Fibroblast of skin of abdomen (primary cell): ENCODE results near the gene ADGRG1.

Experiments
- DNase-seq: peaks from one replicate; pipeline ENCODE4 v3.0.0-alpha.2; 2013

ADGRG1 gene

DNA sequence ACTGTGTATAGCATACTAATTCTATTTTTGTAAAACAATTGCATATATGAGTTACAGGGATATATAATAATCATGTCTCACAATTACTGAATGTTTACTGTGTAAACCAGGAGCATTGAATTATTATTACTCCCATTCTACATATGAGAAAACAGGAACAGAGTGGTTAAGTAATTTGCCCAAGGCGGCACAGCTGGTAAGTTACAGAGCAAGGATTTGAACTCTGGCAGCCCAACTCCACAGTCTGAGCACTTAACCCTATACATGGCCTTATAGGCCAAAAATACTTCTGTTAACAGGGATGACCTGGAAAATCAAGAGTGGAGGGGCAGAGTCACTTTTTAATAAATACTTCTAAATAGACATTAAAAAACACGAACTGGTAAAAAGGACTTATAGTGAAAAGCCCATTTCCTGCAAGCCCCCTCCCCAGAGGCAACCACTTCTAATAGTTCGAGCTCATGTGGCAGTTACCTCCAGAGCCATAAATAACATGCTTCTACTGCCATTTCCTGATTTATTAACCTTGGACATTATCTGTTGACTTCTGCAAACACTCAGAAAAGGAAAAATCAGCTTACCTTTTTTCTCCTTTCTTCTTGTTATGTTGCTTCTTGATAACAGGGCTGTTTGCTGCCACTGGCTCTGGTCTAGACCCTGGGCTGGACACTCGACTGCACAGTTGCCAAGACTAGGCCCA is 22.1 kb upstream of the ADGRG1 start:
- no peak for DNase-seq

DNA sequence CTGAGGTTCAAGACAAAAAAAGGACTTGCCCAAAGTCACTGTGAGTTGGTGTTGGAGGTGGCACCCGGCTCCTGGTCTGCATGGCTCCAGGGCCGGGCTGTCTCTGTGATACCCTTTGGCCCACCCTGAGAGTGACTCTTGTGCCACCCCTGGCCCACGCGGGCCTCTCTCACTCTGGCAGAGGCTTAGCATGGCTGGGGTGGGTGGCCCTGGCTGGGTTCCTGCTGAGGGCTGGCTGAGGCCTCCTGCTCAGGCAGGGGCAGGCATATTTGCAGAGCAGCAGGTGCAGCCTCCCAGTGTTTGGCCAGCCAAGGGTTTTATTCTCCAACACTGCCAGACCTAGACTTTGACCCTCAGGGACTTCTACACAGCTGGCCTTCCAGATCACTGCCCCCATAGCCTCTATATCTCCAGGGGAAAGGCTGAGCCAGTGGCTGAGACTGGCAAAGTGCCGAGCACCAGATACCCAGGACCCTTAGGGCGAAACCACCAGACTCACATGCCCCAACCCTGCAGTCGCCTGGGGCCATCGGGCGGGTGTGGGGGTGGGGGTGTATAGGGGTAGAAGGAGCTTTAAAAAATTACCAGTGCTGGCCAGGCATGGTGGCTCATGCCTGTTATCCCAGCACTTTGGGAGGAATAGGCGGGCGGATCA is 21.5 kb upstream of the ADGRG1 start:
- DNase-seq: no peak

DNA sequence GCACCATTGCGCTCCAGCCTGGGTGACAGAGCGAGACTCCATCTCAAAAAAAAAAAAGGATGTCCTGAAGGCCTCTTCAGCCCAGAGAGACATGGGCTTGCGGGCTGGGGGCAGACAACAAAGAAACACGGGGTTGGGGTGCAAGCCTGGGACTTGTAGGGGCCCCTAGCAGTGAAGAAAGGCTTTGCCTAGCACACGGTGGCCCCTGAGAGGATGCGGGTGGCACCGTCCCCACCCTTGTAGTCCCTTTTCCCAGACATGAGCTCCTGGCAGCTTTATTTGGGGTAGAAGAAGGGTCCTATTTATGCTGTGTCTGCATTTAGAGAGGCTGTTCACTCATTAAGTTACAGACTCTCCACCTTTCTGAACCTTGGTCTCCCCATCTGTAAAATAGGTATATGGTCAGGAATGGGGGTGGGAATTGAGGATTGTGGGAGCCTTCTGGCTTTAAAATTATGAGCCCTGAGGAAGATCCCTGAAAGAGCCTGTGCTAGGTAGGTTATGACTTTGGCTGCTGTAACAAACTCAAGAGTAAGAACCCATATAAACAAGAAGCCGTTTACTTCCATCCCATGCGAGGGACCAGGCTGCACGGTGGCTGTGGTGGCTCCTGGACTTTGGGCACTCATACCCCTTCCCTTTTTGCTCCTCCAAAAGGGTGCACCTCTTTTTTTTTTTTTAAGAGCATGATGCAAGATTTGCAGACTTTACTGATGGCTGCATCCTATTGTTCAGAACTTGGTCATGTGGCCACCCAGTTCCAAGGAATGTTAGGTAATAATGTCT is 20.6 kb upstream of the ADGRG1 start:
- no peak for DNase-seq

DNA sequence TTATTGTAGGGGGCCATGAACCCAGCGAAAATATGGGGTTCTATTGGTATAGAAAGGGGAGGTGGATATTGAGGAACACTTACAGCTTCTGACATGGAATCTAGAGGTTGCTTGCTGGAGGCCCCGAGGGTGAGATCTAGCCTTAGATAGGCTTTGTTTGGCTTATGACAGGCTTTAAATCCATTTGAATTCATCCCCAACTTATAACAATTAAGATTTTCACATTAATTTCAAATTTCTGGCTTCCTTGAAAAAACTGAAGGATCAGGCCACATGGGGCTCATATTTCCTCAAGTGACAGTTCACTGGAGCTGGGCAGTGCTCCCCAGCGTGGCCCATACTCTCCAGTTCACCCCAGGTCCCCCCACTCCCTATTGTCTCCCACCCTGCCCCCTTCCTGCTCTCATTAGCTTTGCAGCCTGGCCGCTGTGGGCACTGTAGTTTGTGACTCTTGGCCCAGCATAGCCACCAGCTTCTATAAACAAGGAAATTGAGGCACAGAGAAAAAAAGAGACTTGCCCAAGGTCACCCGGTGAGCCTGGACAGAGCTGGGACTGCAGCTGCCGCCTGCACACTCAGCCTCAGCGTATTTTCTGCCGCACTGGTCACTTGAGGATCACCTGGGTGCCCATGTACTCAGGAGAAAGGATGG is 19.8 kb upstream of the ADGRG1 start:
- DNase-seq: no peak

DNA sequence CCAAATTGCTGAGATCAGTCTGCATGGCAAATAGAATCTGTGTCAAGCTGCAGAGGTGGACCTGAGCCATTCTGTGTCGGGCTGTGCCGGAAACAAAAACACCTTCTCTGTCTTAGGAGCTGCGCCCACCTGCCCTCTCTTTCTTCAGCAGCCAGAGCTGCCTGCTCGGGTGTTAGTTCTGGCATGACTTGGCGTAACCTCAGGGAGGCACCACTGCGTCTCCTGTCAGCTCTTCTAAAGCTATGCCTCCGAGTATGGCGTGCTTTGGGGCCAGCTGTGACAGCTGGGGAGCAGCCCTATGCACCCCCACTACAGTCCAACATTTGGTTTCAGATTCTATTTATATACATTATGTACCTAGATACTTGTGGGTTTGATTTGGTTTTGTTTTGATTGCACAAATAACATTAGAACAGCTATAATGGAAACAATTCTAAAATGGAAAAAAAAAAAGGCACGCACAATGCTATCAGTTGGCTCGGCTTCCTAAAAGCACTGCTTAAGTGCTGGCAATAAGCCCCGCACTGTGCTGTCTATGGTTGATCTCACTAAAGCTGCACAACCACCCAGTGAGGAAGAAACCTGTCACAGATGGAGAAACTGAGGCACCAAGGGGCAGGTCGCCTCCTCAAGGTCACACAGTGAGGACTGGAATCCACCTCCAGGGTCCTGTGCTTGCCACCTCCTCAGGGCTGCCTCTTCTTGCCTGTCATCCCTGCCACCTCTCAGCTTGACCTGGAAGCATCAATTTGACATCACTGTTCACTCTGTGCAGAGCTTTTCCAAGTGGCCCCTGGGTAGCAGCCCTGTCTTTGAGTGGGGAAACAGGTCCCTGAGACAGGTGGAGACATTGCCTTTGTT is 18.7 kb upstream of the ADGRG1 start:
- no peak for DNase-seq

DNA sequence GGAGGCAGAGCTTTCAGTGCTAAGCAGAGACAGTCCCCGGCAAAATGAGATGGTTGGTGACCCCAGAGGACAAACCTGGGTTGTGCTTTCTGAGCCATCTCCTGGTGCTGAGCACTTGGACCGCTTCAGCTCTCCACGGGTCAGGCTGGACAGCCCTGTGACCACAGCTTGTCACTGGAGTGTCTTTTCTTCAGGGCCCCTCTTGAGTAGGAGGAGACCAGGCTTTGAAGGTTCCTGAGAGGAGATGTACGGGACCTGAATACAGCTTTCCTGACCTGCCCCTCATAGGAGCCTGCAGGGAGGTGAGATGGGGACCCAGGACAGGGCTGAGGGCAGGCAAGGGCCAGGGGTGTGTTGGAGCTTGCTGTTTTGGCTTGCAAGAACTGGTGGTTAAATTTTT is 17.8 kb upstream of the ADGRG1 start:
- DNase-seq: no peak

DNA sequence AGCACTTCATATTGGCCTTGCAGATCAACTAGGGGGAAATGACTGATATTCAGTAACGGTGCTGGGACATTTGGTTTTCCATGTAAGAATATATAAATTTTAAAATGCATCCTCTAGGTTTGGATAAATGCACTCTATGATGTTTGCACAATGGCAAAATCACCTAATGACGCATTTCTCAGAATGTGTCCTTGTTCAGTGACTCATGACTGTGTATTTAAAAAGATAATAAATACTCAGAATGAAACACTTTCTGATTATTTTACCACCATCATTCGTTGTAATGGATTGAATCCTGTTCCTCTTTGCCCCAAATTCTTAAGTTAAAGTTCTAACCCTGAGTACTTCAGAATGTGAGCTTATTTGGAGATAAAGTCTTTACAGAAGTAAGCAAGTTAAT is 17.2 kb upstream of the ADGRG1 start:
- no peak for DNase-seq

DNA sequence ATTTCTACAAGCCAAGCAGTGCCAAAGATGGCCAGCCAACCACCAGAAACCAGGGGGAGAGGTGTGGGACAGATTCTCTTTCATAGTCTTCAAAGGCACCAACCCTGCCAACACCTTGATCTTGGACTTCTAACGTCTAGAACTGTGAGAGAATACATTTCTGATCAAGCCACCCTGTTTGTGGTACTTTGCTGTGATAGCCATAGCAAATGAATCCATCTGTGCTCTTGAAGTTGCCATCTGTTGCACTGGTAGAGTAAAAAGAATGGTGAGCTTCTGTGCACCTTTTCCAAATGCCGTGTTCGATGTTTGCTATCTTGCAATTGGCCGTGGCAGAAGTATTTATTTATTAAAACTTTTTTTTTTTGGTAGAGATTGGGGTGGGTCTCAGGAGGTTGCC is 16.7 kb upstream of the ADGRG1 start:
- DNase-seq: no peak

DNA sequence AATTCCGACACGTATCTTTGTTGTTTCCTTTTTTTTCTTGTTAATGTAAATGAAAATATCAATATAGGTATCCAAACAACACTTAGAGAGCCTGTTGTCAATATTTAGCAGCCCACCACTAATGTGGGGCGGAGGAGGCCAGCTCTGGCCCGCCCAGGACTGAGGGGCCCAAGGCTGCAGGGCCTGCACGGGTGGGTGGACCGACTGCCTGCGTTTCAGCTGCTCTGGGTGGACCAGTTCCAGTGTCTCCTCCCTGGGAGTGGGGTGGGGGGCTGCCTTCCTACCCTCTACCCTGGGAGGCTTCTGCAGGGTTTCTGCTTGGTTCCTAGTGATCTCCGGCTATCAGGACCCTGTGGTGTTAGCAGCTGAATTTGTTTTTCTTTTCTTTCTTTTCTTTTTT is 15.9 kb upstream of the ADGRG1 start:
- no peak for DNase-seq

DNA sequence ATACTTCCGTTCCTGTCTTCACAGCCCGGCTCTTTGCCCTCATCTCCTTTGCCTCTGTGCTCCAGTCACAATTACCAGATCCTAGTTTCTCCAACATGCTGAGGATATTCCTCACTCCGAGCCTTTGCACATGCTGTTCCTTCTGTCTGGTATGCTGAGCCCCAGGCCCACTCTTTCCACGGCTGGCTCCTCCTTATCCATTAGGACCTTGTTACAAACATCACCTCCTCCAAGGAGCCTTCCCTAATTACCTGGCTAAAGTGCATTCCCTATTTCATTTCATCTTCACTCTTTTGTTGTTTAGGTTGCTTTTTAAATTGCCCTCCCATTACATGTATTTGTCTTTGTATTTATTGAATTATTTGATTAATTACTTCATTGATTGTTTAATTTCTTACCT is 14.9 kb upstream of the ADGRG1 start:
- no peak for DNase-seq

DNA sequence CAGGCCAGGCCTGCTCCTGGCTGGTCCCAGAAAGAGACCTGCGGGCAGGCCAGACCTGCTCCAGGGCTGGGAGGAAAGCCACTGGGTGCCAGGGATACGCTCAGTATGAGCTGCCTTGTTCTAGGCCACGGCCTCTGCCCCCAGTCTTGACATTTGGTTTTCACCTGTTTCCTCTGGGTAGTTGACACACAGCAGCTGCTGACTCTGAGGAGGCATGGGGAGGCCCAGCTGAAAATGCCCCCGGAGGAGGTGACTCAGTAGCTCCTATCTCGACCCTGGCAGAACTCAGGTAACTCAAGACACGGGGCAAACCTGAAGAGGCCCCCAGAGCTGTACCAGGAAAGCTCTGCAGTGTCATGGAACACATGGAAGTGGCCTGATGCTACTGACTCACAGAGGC is 13.9 kb upstream of the ADGRG1 start:
- no peak for DNase-seq

DNA sequence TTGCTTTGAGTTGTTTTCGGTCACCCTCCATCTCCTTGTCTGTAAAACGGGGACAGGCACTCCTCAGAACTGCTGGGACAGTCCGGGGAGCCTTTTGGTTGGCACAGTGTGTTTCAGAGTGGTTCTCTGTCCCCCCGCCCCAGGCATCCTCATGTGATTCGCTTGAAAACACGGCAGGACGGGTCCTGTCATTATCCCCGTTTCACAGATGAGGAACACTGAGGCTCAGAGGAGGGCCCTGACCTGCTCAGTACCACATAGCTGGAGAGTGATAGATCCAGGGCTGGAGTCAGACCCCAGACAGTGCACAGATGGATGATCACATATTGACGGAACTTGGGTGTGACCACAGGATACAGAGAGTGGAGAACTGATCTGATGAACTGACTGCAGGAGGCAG is 13.5 kb upstream of the ADGRG1 start:
- DNase-seq: no peak

DNA sequence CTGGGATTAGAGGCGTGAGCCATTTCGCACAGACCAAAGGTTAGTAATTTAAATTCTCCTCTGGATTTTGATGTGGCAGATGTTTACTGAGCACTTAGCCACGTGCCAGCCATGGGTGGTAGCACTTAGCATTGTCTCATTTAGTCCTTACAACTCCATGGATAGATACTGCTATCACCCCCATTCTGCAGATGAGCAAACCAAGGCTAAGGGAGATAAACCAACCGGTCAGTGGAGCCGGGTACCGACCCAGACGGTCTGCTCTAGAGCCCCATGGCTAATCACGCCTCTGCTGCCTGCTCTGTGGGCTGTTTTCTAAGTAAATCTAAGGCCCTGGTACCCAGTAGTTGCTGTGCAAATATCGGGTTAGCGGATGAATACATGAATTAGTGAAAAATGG is 12.6 kb upstream of the ADGRG1 start:
- DNase-seq: no peak

DNA sequence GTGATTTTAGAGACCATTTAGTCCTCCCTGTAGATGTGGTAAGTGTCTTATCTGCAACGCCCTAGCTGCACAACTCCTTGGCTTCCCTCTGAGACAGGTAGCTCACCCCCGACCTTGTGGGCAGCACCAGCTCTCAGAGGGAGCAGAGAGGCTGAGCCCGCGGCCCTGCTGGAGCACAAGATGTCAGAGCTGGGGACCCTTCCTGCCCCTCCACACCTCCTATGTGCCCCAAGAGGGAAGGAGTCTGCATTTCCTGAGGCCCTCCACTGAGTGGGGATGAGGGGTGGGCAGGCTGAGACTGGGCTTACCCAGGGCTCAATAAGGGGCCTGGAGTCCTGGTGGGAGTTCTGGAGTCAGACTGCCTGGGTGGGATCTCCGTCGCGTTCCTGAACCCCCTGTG is 12.2 kb upstream of the ADGRG1 start:
- DNase-seq: no peak

DNA sequence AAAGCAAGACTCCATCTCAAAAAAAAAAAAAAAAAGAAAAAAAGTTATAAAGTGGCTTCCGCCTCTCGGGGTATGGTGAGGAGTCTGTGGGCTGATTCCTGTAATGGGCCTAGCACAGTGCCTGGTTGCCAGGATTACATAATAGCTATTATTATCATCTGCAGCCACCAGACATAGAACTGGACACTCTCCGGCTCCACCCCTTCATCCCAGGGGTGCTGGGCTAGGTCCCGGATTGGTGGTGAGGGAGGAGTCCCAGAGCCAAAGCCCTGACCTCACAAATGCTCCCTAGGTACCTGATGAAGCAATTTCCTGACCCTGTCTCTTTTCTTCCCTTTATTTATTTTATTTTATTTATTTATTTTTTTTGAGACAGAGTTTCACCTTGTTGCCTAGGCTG is 11.6 kb upstream of the ADGRG1 start:
- DNase-seq: no peak

DNA sequence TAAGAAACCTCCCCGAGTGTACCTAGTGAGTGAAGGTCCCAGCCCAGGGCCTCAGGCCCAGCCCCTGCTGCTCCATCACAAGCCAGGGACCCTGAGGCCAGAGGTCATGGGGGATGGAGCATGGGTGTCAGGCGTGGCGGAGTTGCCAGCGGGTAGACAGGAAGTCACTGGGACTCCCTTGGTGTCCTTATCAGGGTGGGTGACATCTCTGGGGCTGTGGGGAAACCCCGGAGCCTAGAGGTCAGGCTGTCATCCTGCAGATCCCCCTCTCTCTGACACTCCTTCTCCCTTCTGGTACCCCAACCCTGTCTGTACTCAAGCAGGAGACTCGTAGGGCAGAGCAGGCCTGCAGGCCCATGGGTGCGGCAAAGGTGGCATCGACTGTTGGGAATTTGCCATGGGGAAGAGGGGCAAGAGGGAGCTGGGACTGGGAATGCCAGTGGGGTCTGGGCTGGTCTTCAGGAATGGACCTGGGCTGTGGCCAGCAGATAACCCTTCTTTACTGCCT is 10.8 kb upstream of the ADGRG1 start:
- DNase-seq: no peak

DNA sequence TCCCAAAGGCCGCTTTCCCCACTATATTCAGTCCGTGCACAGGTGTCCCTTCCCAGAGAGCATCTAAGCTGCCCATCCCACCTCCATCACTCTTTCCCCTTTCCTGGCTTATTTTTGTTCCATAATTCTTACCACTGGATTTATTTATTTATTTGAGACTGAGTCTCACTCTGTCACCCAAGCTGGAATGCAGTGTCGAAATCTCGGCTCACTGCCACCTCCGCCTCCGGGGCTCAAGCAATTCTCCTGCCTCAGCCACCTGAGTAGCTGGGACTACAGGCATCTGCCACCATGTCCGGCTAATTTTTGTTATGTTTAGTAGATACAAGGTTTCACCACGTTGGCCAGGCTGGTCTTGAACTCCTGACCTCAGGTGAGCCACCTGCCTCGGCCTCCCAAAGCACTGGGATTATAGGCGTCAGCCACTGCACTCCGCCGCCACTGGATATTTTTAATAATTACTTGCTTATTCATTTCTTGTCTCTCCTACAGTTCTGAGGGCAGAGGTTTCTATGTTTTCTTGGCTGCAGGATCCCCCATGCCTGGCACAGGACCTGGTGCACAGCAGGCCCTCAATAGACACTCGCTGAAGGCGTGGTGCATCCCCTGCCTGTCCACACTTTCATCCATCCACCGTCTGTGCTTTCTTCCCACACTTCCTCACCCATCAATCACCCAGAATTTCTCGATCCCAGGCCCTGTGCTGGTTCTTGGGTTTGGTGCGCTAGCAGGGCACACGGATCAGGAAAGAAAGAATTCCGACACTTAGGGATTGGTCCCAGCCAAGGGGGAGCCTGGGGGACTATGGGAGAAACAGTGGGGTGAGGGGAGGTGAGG is 9.9 kb upstream of the ADGRG1 start:
- no peak for DNase-seq

DNA sequence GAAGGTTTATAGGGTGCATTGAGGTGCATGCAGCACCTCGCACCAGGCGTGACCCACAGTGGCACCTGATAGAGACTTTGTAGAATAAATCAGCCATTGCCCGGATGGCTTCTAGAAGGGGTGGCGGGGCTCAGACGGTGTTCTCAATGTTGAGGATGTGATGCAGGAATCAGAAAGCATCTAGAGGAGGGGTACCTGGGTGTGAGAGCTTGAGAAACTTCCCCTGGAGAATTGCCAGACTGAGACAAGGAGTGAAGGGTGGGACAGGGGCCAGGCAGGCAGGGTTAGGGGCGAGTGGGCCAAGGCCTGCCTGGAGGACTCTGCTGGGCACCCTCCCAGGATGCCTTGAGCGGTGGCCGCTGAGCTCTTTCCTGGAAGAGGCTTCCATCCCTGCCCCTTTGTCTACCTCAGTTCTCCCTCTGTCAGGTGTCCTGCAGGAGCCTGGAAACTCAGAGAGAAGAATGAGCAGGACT is 9.3 kb upstream of the ADGRG1 start:
- DNase-seq: no peak

DNA sequence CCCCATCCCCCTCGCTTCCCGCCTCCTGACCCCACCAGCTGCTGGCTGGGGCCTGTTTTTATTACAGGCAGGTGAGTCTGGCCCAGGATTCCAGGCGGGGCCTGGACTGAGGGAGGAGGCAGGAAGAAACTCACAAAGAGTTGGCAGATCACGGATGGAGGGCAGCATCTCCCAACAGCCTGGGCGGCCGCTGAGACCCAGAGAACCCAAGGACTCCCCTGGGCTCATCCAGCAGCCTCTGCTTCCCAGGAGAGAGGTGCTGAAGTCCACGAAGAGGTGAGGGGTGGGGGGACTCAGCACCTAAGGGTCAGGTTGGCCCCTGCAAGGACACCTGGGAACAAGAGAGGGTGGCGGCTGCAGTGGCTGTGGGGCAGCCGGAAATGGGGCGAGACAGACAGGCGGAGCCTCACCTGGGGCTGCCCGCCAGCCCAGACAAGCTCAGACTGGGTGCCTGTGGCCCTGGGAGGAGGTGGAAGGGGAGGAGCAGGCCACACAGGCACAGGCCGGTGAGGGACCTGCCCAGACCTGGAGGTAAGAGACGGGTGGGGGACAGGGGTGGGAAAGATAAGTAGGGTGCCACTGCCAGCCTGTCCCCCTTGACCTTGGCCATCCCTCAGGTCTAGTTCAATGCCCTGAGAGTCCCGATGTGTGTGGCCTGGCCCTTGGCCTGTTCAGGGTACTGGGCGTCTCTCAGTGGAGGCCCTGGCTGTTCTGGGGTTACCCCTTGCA is 8.7 kb upstream of the ADGRG1 start:
- no peak for DNase-seq
